WERI-Rb-1 (cell line): ENCODE results near the gene PIGP.
A peak's percentile ranks its signal among the peaks of the same experiment; 100 is the strongest.
"Not testable (repeated sequence)": the region's sequence is repeated elsewhere in the genome, so short reads cannot be mapped to it uniquely, and the experiment has no call there.

Source experiments
- DNase-seq: peaks from one replicate; pipeline ENCODE4 v3.0.0-alpha.2; 2020
- H3K27ac ChIP-seq: fragments of 250-450 bp; sonication (Bioruptor Pico); 2 replicates; pipeline ENCODE4 v1.5.1; 2020; ENCODE audit warnings: mild to moderate bottlenecking, moderate library complexity
- H3K27me3 ChIP-seq: fragments of 250-450 bp; sonication (Bioruptor Pico); 2 replicates; pipeline ENCODE4 v1.5.1; 2021; ENCODE audit warnings: mild to moderate bottlenecking, low read depth, moderate library complexity; ENCODE audit not compliant: insufficient read depth, severe bottlenecking
- H3K36me3 ChIP-seq: fragments of 250-450 bp; sonication (Bioruptor Pico); 2 replicates; pipeline ENCODE4 v1.5.1; 2020; ENCODE audit warnings: mild to moderate bottlenecking, moderate library complexity
- H3K4me3 ChIP-seq: 2 replicates; pipeline ENCODE4 v1.5.1; 2011; ENCODE audit warnings: low read depth, mild to moderate bottlenecking, control low read depth, low read length
- H3K9me3 ChIP-seq: fragments of 250-450 bp; sonication (Bioruptor Pico); 2 replicates; pipeline ENCODE4 v1.5.1; 2021; ENCODE audit warnings: mild to moderate bottlenecking, moderate library complexity; ENCODE audit not compliant: severe bottlenecking
- CTCF ChIP-seq: IDR thresholded peaks from 2 replicates; pipeline ENCODE4 v1.5.1; 2011; ENCODE audit warnings: low read depth, mild to moderate bottlenecking, control low read depth, inconsistent platforms, low read length

PIGP gene

GRCh38 chr21:37072988-37073416 is at the start of gene PIGP, which contains the start of gene TTC3:
Gene PIGP (minus strand): TSS chr21:37073071. CDS start chr21:37072515, 556 bp downstream.
Gene TTC3 (plus strand): TSS chr21:37073254. CDS start chr21:37087258, 14,004 bp downstream.
- H3K4me3 ChIP-seq: peak within 1 kb of the TSS; percentile 84
- H3K27ac ChIP-seq: peak within 1 kb of the TSS; percentile 98
- TF ChIP-seq CTCF: no peak
- H3K9me3 ChIP-seq: no peaks in the 10 kb centered on the region
- no peaks in the 10 kb centered on the region for H3K27me3 ChIP-seq
- peaks cover 19% of the 10 kb centered on the region for H3K36me3 ChIP-seq
- peak; percentile 99 for DNase-seq

GRCh38 chr21:37119421-37120218 is 46.7 kb upstream of the PIGP start:
- peak; percentile 45; the same call in 1 of the 2 replicates for TF ChIP-seq CTCF
- H3K9me3 ChIP-seq: no peaks in the 10 kb centered on the region
- H3K27me3 ChIP-seq: no peaks in the 10 kb centered on the region
- DNase-seq: no peak
- no peak overlapping the region for H3K4me3 ChIP-seq
- H3K27ac ChIP-seq: no peak overlapping the region
- peaks cover 53% of the 10 kb centered on the region for H3K36me3 ChIP-seq

- TF ChIP-seq CTCF: no peak
- Histone ChIP-seq H3K27ac (no peak overlapping the region), H3K36me3 (peaks cover 50% of the 10 kb centered on the region), H3K27me3 (no peaks in the 10 kb centered on the region), H3K4me3 (no peak overlapping the region), H3K9me3 (no peaks in the 10 kb centered on the region)
- no peak for DNase-seq
These were observed 45.4 kb upstream of the PIGP start for GRCh38 chr21:37118187-37118826.

GRCh38 chr21:37117204-37117603 is 44.3 kb upstream of the PIGP start:
- Histone ChIP-seq H3K4me3 (no peak overlapping the region), H3K27ac (no peak overlapping the region), H3K9me3 (no peaks in the 10 kb centered on the region), H3K27me3 (no peaks in the 10 kb centered on the region), H3K36me3 (peaks cover 45% of the 10 kb centered on the region)
- no peak for DNase-seq
- no peak for TF ChIP-seq CTCF

- H3K27ac ChIP-seq, H3K9me3 ChIP-seq, H3K4me3 ChIP-seq, DNase-seq, H3K27me3 ChIP-seq: not testable (repeated sequence)
- H3K36me3 ChIP-seq: peaks cover 40% of the 10 kb centered on the region
These were observed 43.6 kb upstream of the PIGP start for GRCh38 chr21:37116459-37116858.

GRCh38 chr21:37114301-37114700 is 41.4 kb upstream of the PIGP start:
- DNase-seq, H3K4me3 ChIP-seq, H3K27me3 ChIP-seq, H3K27ac ChIP-seq: not testable (repeated sequence)
- Histone ChIP-seq H3K9me3 (peaks cover 13% of the 10 kb centered on the region), H3K36me3 (peaks cover 30% of the 10 kb centered on the region)

- not testable (repeated sequence) for H3K27me3 ChIP-seq, H3K27ac ChIP-seq, DNase-seq, H3K4me3 ChIP-seq
- peaks cover 37% of the 10 kb centered on the region for H3K9me3 ChIP-seq
- peaks cover 50% of the 10 kb centered on the region for H3K36me3 ChIP-seq
These were observed 38.2 kb upstream of the PIGP start for GRCh38 chr21:37111029-37111428.
